ENCODE data around the gene PYROXD2.
"Not testable (repeated sequence)": the region's sequence is repeated elsewhere in the genome, so short reads cannot be mapped to it uniquely, and the experiment has no call there.

Gene PYROXD2

GRCh38 chr10:98351831-98352402 is 63.1 kb downstream of the PYROXD2 start:
- no peak for DNase-seq (ENCODE audit: low read depth)
- TF ChIP-seq CTCF (IDR thresholded peaks at IDR 0.05; ENCODE audit: low read depth, low read length, missing control alignments) = no peak
- in situ Hi-C loops (cut with HindIII; ENCODE audit: low sequenced_read_pairs) = no loop called here

GRCh38 chr10:98349508-98349922 is 65.5 kb downstream of the PYROXD2 start:
- TF ChIP-seq CTCF (IDR thresholded peaks at IDR 0.05; ENCODE audit: low read depth, low read length, missing control alignments) = no peak
- H3K4me3 ChIP-seq (ENCODE audit: low read depth, low read length) = no peak overlapping the region
- in situ Hi-C loops (cut with HindIII; ENCODE audit: low sequenced_read_pairs) = no loop called here
- DNase-seq (ENCODE audit: low read depth) = peak; percentile 95

More at GRCh38 chr10:98351831-98352402, 63.1 kb downstream of the PYROXD2 start:
- H3K4me3 ChIP-seq (ENCODE audit: low read depth, low read length) = no peak overlapping the region

- no peak overlapping the region for H3K4me3 ChIP-seq (ENCODE audit: low read depth, low read length)
- no peak for DNase-seq (ENCODE audit: low read depth)
- in situ Hi-C loops (cut with HindIII; ENCODE audit: low sequenced_read_pairs) = no loop called here
- TF ChIP-seq CTCF (IDR thresholded peaks at IDR 0.05; ENCODE audit: low read depth, low read length, missing control alignments) = no peak
Observed at GRCh38 chr10:98346847-98347246, 68.1 kb downstream of the PYROXD2 start.

- TF ChIP-seq CTCF (IDR thresholded peaks at IDR 0.05; ENCODE audit: low read depth, low read length, missing control alignments) = no peak
- in situ Hi-C loops (cut with HindIII; ENCODE audit: low sequenced_read_pairs) = no loop called here
- DNase-seq (ENCODE audit: low read depth) = peak; percentile 65
- no peak overlapping the region for H3K4me3 ChIP-seq (ENCODE audit: low read depth, low read length)
Observed at GRCh38 chr10:98344589-98345038, 70.4 kb downstream of the PYROXD2 start.

- in situ Hi-C loops (cut with HindIII; ENCODE audit: low sequenced_read_pairs); H3K4me3 ChIP-seq (ENCODE audit: low read depth, low read length); DNase-seq (ENCODE audit: low read depth): not testable (repeated sequence)
Observed at GRCh38 chr10:98341701-98342100, 73.3 kb downstream of the PYROXD2 start.

GRCh38 chr10:98340940-98341310 is 74.1 kb downstream of the PYROXD2 start:
- H3K4me3 ChIP-seq (ENCODE audit: low read depth, low read length) = no peak overlapping the region
- in situ Hi-C loops (cut with HindIII; ENCODE audit: low sequenced_read_pairs) = no loop called here
- no peak for DNase-seq (ENCODE audit: low read depth)
- TF ChIP-seq CTCF (IDR thresholded peaks at IDR 0.05; ENCODE audit: low read depth, low read length, missing control alignments) = peak; percentile 13

- in situ Hi-C loops (cut with HindIII; ENCODE audit: low sequenced_read_pairs) = no loop called here
- no peak overlapping the region for H3K4me3 ChIP-seq (ENCODE audit: low read depth, low read length)
- no peak for TF ChIP-seq CTCF (IDR thresholded peaks at IDR 0.05; ENCODE audit: low read depth, low read length, missing control alignments)
- DNase-seq (ENCODE audit: low read depth) = no peak
Observed at GRCh38 chr10:98340261-98340939, 74.6 kb downstream of the PYROXD2 start.

Data from astrocyte of the cerebellum (primary cell).